Neuronal stem cell (in vitro differentiated cells): ENCODE data around the gene MAP3K4.

Source experiments
- DNase-seq: peaks from one replicate; pipeline ENCODE4 v3.0.0-alpha.2; 2013; ENCODE audit warnings: low spot score
- H2AFZ ChIP-seq: one replicate; pipeline ENCODE4 v1.6.1; 2013; ENCODE audit warnings: mild to moderate bottlenecking, low read length, inconsistent platforms
- H2AK5ac ChIP-seq: 2 replicates; pipeline ENCODE4 v1.6.1; 2013; ENCODE audit warnings: low read depth, mild to moderate bottlenecking, inconsistent platforms, low read length, moderate library complexity, mixed read lengths
- H2BK120ac ChIP-seq: 2 replicates; pipeline ENCODE4 v1.6.1; 2013; ENCODE audit warnings: low read depth, mild to moderate bottlenecking, inconsistent platforms, low read length, moderate library complexity, mixed read lengths
- H2BK12ac ChIP-seq: one replicate; pipeline ENCODE4 v1.6.1; 2013; ENCODE audit warnings: low read length, inconsistent platforms
- H2BK15ac ChIP-seq: 2 replicates; pipeline ENCODE4 v1.6.1; 2013; ENCODE audit warnings: mild to moderate bottlenecking, low read length, inconsistent platforms, mixed read lengths
- H2BK5ac ChIP-seq: one replicate; pipeline ENCODE4 v1.6.1; 2013; ENCODE audit warnings: inconsistent platforms, mild to moderate bottlenecking, low read length, moderate library complexity
- H3K14ac ChIP-seq: one replicate; pipeline ENCODE4 v1.6.1; 2013; ENCODE audit warnings: low read length, inconsistent platforms
- H3K18ac ChIP-seq: 2 replicates; pipeline ENCODE4 v1.6.1; 2013; ENCODE audit warnings: low read length, inconsistent platforms
- H3K23ac ChIP-seq: 2 replicates; pipeline ENCODE4 v1.6.1; 2013; ENCODE audit warnings: low read depth, mild to moderate bottlenecking, mixed read lengths, low read length, inconsistent platforms; ENCODE audit not compliant: poor library complexity
- H3K27ac ChIP-seq: replicated peaks from 3 replicates; pipeline ENCODE4 v1.5.1; 2013; ENCODE audit warnings: low read length, inconsistent platforms
- H3K27me3 ChIP-seq, 3 experiments: 2 replicates each; pipeline ENCODE4 v1.6.1; 2013; ENCODE audit warnings: low read length in 3 of 3, mild to moderate bottlenecking in 2 of 3, inconsistent platforms in 1 of 3, low read depth in 1 of 3, mixed read lengths in 1 of 3, moderate library complexity in 1 of 3; ENCODE audit not compliant: control insufficient read depth in 3 of 3, insufficient read depth in 3 of 3
- H3K36me3 ChIP-seq, 2 donors: replicated peaks in 1 of 2; 2 replicates each; pipeline ENCODE4 v1.6.1; 2013; ENCODE audit warnings: low read length in 2 of 2; ENCODE audit not compliant: control insufficient read depth in 2 of 2, insufficient read depth in 2 of 2
- H3K4ac ChIP-seq: 2 replicates; pipeline ENCODE4 v1.6.1; 2013; ENCODE audit warnings: inconsistent platforms, mild to moderate bottlenecking, low read length, moderate library complexity
- H3K4me1 ChIP-seq, 2 donors: 1 replicate in 1 of 2; 2 replicates in 1 of 2; pipeline ENCODE4 v1.6.1; 2013; ENCODE audit warnings: low read length in 2 of 2, low read depth in 1 of 2; ENCODE audit not compliant: control insufficient read depth in 2 of 2, insufficient read depth in 1 of 2
- H3K4me2 ChIP-seq: one replicate; pipeline ENCODE4 v1.6.1; 2013; ENCODE audit warnings: mild to moderate bottlenecking, low read length, inconsistent platforms; ENCODE audit not compliant: insufficient read depth, poor library complexity, severe bottlenecking
- H3K4me3 ChIP-seq, 2 donors: 2 replicates each; pipeline ENCODE4 v1.5.1; 2013; ENCODE audit warnings: low read length in 2 of 2, mild to moderate bottlenecking in 2 of 2, inconsistent platforms in 1 of 2, moderate library complexity in 1 of 2
- H3K79me1 ChIP-seq: one replicate; pipeline ENCODE4 v1.6.1; 2013; ENCODE audit warnings: low read depth, mild to moderate bottlenecking, inconsistent platforms, low read length, moderate library complexity
- H3K9ac ChIP-seq: one replicate; pipeline ENCODE4 v1.6.1; 2013; ENCODE audit warnings: mild to moderate bottlenecking, low read depth, low read length, inconsistent platforms; ENCODE audit not compliant: poor library complexity
- H3K9me3 ChIP-seq, 2 donors: replicated peaks in 1 of 2; 2 replicates each; pipeline versions ENCODE3 to v1.6.1; 2013; ENCODE audit warnings: low read length in 2 of 2, mild to moderate bottlenecking in 2 of 2, inconsistent platforms in 1 of 2, low read depth in 1 of 2, mixed read lengths in 1 of 2, moderate library complexity in 1 of 2; ENCODE audit not compliant: control insufficient read depth in 2 of 2, insufficient read depth in 1 of 2
- H4K8ac ChIP-seq: one replicate; pipeline ENCODE4 v1.6.1; 2013; ENCODE audit warnings: low read depth, mild to moderate bottlenecking, inconsistent platforms, low read length, moderate library complexity
- H4K91ac ChIP-seq: one replicate; pipeline ENCODE4 v1.6.1; 2013; ENCODE audit warnings: low read length, low read depth, mild to moderate bottlenecking, inconsistent platforms; ENCODE audit not compliant: poor library complexity
- WGBS, 2 donors: extraction: QIAGEN DNeasy Blood & Tissue Kit; methylation state at CpG; one replicate each; pipeline ENCODE4 v1.1.7; 2013; ENCODE audit warnings: missing lambda C conversion rate in 2 of 2, mixed read lengths in 1 of 2; ENCODE audit not compliant: insufficient read length in 2 of 2, insufficient replicate concordance in 1 of 2; ENCODE audit errors: extremely low coverage in 2 of 2; 5-methylcytosine and 5-hydroxymethylcytosine counted together

MAP3K4 gene

GRCh38 chr6:161082215-161082614 is 90.6 kb downstream of the MAP3K4 start:
- Histone ChIP-seq H2BK15ac (no peak overlapping the region), H3K36me3 (peaks cover 25 to 95% of the 10 kb centered on the region in 2 donors), H3K18ac (no peak overlapping the region), H3K14ac (no peak overlapping the region), H2AFZ (no peak overlapping the region), H3K9ac (no peak overlapping the region), H3K9me3 (peaks cover 0 to 4% of the 10 kb centered on the region in 2 donors), H3K4me1 (no peaks in the 10 kb centered on the region), H2BK12ac (no peak overlapping the region), H3K4me2 (no peak overlapping the region), H3K27me3 (no peaks in the 10 kb centered on the region), H3K79me1 (no peaks in the 10 kb centered on the region), H3K4me3 (no peak overlapping the region), H2BK5ac (no peak overlapping the region), H4K91ac (no peak overlapping the region), H4K8ac (no peak overlapping the region), H3K23ac (no peak overlapping the region), H3K27ac (no peak overlapping the region), H2AK5ac (no peak overlapping the region), H3K4ac (no peak overlapping the region), H2BK120ac (no peak overlapping the region)
- DNase-seq = no peak
- WGBS, 2 donors = no CpG with 5 or more reads among the region's 2 CpGs

DNA sequence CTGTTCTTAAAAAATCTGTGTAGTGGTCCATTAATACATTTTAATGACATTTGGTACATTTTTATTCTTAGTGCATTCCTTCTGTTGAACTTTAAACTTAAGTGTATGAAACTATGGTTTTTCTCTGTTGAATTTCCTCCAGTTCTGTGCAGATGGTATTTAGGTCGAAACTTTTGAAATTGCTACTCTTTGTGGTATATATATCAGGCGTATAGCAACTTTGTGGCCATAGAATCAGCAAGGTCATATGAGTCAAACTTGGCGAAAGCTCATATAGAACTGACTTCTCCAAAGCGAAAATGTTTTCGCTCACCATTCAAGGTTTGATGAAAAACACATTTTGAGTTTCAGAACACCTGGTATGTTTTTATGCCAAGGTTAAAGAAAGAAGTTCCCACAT is 93.7 kb downstream of the MAP3K4 start:
- H3K4me1 ChIP-seq = no peaks in the 10 kb centered on the region
- H3K23ac ChIP-seq = no peak overlapping the region
- no peak overlapping the region for H4K8ac ChIP-seq
- H3K9me3 ChIP-seq = peaks cover 0 to 4% of the 10 kb centered on the region in 2 donors
- peaks cover 39 to 100% of the 10 kb centered on the region in 2 donors for H3K36me3 ChIP-seq
- H3K4me2 ChIP-seq = no peak overlapping the region
- H3K79me1 ChIP-seq = no peaks in the 10 kb centered on the region
- H3K18ac ChIP-seq = no peak overlapping the region
- no peak overlapping the region for H2BK12ac ChIP-seq
- H3K4ac ChIP-seq = no peak overlapping the region
- no peak overlapping the region for H3K9ac ChIP-seq
- H2AFZ ChIP-seq = no peak overlapping the region
- H2BK5ac ChIP-seq = no peak overlapping the region
- H3K14ac ChIP-seq = no peak overlapping the region
- H2BK15ac ChIP-seq = no peak overlapping the region
- no peak overlapping the region for H3K27ac ChIP-seq
- no peak overlapping the region for H2AK5ac ChIP-seq
- no peak for DNase-seq
- WGBS, 2 donors = no CpG with 5 or more reads among the region's 5 CpGs
- H2BK120ac ChIP-seq = no peak overlapping the region
- H3K27me3 ChIP-seq = no peaks in the 10 kb centered on the region
- no peak overlapping the region for H3K4me3 ChIP-seq
- H4K91ac ChIP-seq = no peak overlapping the region

- no peak overlapping the region for H3K23ac ChIP-seq
- H2AK5ac ChIP-seq = no peak overlapping the region
- H2BK120ac ChIP-seq = no peak overlapping the region
- H3K4me2 ChIP-seq = no peak overlapping the region
- no peak overlapping the region for H2BK12ac ChIP-seq
- no peak for DNase-seq
- no peak overlapping the region for H2AFZ ChIP-seq
- no peaks in the 10 kb centered on the region for H3K9me3 ChIP-seq
- no peak overlapping the region for H2BK15ac ChIP-seq
- no peak overlapping the region for H3K18ac ChIP-seq
- H3K9ac ChIP-seq = no peak overlapping the region
- H3K27ac ChIP-seq = no peak overlapping the region
- H3K4ac ChIP-seq = no peak overlapping the region
- H4K91ac ChIP-seq = no peak overlapping the region
- peaks cover 27 to 99% of the 10 kb centered on the region in 2 donors for H3K36me3 ChIP-seq
- H3K4me3 ChIP-seq = no peak overlapping the region
- no peak overlapping the region for H2BK5ac ChIP-seq
- no peaks in the 10 kb centered on the region for H3K27me3 ChIP-seq
- no peaks in the 10 kb centered on the region for H3K4me1 ChIP-seq
- no peaks in the 10 kb centered on the region for H3K79me1 ChIP-seq
- H4K8ac ChIP-seq = no peak overlapping the region
- no CpG with 5 or more reads among the region's 2 CpGs for WGBS, 2 donors
- H3K14ac ChIP-seq = no peak overlapping the region
These were observed 97.2 kb downstream of the MAP3K4 start for GRCh38 chr6:161088676-161089328.

GRCh38 chr6:161091151-161091550 is 99.6 kb downstream of the MAP3K4 start:
- H3K18ac ChIP-seq = no peak overlapping the region
- H2BK5ac ChIP-seq = no peak overlapping the region
- H3K27me3 ChIP-seq = no peaks in the 10 kb centered on the region
- H3K4ac ChIP-seq = no peak overlapping the region
- no peaks in the 10 kb centered on the region for H3K4me1 ChIP-seq
- no peak overlapping the region for H4K8ac ChIP-seq
- no peak overlapping the region for H3K23ac ChIP-seq
- H2BK120ac ChIP-seq = no peak overlapping the region
- no peak overlapping the region for H2BK15ac ChIP-seq
- no peak overlapping the region for H3K14ac ChIP-seq
- no peaks in the 10 kb centered on the region for H3K79me1 ChIP-seq
- no peak overlapping the region for H3K4me2 ChIP-seq
- no CpG with 5 or more reads among the region's 4 CpGs for WGBS, 2 donors
- H3K9me3 ChIP-seq = no peaks in the 10 kb centered on the region
- no peak for DNase-seq
- H2BK12ac ChIP-seq = no peak overlapping the region
- H3K4me3 ChIP-seq = no peak overlapping the region
- H3K27ac ChIP-seq = no peak overlapping the region
- H3K36me3 ChIP-seq = peaks cover 23 to 100% of the 10 kb centered on the region in 2 donors
- no peak overlapping the region for H2AFZ ChIP-seq
- no peak overlapping the region for H2AK5ac ChIP-seq
- no peak overlapping the region for H3K9ac ChIP-seq
- H4K91ac ChIP-seq = no peak overlapping the region
